SH-SY5Y (cell line): ENCODE measurements around the gene VEGFC.

Experiments
- GATA2 ChIP-seq: IDR thresholded peaks from 2 replicates; pipeline ENCODE4 v1.6.1; 2011; ENCODE audit warnings: mild to moderate bottlenecking, low read depth, low read length
- GATA3 ChIP-seq: IDR thresholded peaks from 2 replicates; pipeline ENCODE4 v1.6.1; 2011; ENCODE audit warnings: low read depth, mild to moderate bottlenecking, low read length, moderate library complexity

Gene VEGFC

DNA sequence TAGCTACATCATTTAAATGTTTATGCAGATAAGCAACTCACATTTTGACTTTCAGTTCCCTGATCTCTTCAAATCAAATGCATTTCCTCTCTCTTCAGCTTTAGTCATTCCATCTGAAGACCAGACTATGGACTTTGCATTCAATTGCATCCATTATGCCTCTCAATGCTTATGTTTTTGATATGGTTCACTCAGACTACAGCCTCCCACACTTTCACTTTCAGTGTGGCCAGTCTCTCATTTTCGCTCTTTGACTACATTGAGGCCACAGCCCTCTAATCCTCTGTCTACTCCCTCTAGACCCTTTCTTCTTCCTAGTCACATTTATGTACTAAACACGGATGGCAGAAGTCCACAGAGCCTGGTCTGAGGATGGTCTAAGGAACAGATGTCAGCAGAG is 24.5 kb upstream of the VEGFC start:
- TF ChIP-seq GATA3 (no peak), GATA2 (no peak)

DNA sequence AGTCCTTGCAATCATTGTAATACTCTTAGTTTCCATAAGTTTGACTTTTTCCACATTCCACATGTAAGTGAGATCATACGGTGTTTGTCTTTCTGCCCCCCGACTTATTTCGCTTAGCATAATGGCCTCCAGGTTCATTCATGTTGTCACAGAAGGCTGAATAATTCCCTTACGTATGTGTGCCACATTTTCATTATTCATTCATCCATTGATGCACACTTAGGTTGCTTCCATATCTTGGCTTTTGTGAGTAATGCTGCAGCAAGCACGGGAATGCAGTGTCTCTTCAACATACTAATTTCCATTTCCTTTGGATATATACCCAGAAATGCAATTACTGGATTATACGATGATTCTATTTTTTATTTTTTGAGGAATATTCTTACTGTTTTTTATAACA is 22.0 kb upstream of the VEGFC start:
- TF ChIP-seq GATA2, result no peak
- TF ChIP-seq GATA3, result no peak

- no peak for TF ChIP-seq GATA3
- no peak for TF ChIP-seq GATA2
Measured at GRCh38 chr4:176810481-176811249, 17.9 kb upstream of the VEGFC start.

DNA sequence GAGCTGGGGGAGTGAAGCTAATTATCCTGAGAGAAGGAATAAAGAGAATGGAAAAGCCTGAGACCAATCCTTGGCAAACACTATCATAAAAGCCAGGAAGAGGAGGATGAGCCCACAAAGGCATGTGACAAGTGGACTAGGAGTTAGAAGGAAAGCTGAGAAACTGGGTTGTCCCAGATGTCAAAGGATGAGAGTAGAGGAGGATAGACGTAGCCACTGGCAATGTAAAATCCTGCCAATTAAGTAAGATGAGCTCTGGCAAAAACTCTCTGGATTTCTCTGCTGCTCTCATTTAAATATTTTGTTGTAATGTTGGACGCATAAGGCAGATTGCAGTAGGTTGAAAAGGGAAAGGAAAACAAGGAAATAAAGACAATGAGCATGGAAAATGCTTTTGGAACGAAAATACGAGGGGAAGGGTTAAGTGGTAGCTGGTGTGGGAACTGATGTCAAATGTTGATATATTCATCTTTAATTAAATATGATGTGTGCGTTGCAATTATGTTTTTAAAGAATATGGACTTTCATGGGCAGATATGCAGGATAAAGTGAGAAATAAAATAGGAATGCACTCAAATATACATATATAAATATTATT is 14.2 kb upstream of the VEGFC start:
- TF ChIP-seq GATA3, result no peak
- TF ChIP-seq GATA2, result no peak

- TF ChIP-seq GATA3 (no peak), GATA2 (no peak)
Measured at GRCh38 chr4:176805155-176805554, 12.4 kb upstream of the VEGFC start.

DNA sequence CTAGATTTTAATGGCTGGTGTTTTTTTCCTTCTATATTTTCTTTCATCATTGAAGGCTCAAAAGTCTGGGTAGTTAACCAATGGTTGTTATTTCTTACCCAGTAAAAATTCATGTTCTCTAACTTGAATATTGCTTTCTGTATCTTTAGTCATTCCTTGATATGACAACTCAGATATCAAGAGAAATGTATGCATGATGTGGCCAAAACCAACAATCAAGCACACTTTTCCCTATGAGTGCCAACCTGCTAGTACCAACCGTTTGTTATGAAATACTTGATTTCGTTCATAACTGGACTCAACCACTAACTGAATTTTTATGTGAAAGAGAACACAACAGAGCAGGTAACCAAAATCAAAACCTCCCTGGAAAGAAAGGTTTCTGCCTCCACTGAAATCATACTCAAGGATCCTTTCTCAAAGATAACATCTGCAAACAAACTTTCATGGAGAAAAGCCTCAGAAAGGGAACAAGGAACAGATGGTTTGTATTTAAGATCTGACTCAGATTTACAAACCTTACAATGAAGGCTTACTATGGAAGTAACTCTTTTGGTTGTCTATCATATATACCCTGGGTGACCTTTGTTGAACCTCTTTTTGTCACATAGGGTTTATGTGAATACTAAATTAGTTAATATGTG is 8.3 kb upstream of the VEGFC start:
- TF ChIP-seq GATA3 (no peak), GATA2 (no peak)

- TF ChIP-seq GATA2 (no peak), GATA3 (no peak)
Measured at GRCh38 chr4:176799653-176800052, 6.9 kb upstream of the VEGFC start.

DNA sequence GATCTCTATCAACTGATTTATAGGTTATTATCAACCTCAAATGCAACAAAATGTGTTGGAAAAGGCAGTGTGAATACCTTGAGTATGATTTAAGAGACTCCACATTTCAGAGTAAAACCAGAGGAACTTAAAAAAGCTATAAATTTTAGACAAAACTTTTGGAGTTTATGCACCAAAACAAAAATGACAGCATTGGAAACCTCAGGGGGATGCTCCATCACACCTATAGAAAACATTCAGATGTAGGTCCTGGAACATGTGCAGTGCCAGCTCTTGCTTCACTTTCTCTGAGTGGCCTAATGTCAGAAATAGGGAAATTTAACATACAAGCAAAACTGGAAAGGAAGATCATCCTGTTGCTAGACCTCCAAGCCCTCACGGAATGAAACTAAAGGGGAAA is 5.8 kb upstream of the VEGFC start:
- no peak for TF ChIP-seq GATA2
- no peak for TF ChIP-seq GATA3

DNA sequence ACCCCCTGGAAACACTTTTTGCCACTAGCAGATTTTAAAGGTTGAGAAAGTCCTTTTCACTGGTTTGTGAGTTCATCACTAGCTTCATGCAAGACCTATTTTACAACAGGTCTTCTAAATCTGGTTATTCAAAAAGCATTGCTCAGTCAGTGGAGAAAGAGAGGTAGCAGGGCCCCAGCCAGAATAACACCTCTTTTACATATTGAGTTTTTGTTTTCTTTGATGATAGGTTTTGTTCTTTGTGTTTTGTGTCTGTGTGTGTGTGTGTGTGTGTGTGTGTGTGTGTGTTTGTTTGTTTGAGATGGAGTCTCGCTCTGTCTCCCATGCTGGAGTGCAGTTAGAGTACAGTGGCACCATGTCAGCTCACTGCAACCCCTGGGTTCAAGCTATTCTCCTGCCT is 2.7 kb upstream of the VEGFC start:
- TF ChIP-seq GATA3 (no peak), GATA2 (no peak)

DNA sequence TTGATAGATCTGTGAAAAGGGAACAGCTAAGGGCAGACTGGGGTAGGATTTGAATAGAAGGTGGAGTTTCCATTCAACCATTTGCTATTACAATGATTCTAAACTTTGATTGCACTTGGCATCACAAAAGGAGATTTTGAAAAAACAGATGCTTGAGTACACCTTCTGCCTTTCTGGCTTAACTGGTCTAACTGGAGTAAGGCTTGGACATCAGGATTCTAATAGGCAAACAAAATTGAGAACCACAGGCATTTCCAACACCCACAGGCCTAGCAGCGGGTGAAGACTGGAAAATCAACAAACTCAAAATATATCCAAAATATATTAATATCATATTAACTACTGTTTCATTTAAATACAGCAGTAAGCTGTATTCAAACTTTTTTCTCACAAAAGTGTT is 1.9 kb upstream of the VEGFC start:
- TF ChIP-seq GATA3 (no peak), GATA2 (no peak)

- no peak for TF ChIP-seq GATA3
- no peak for TF ChIP-seq GATA2
Measured at GRCh38 chr4:176794151-176794550, 1.4 kb upstream of the VEGFC start.

DNA sequence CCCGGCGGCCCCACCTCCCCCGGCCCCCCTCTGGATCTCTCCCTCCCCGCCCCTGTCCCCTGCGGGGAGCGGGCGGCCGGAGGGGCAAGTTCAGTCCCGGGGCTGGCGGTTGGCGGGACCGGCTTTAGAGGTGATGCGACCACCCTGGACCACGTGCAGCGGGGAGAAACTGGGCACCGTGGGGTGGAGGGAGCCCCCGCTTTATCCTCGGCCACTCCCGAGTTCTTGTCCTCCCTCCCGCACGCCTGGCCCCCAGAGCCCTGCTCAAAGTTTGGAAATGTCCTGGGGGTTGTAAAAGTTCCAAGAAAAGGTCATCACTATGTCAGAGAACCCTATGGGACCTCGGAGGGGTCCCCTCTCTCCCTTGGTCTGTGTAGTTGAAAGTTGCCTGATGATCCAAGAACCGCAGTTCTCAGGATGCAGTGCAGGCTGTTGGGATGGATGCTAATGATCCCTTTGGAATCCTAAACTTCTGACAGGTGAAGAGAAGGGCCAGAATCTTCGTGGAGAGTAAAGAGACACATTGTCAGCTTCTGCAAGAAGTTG is 411 bp upstream of the VEGFC start:
- no peak for TF ChIP-seq GATA2
- no peak for TF ChIP-seq GATA3

GRCh38 chr4:176791591-176792325 is 964 bp downstream of the VEGFC start:
- TF ChIP-seq GATA2 (no peak), GATA3 (no peak)

- no peak for TF ChIP-seq GATA2
- no peak for TF ChIP-seq GATA3
Measured at GRCh38 chr4:176790398-176790797, 2.3 kb downstream of the VEGFC start.
